ENCODE measurements around the gene LY6G5C. TPM values are rescaled to one million over a fixed set of nuclear protein-coding genes. Genes with fewer than 3 reads are reported as not detected.

The LY6G5C gene
- total and polyA plus RNA-seq, 2 donors (not counting 1 experiment from before 2014, with no cell fraction given), result 0.76 to 3.4 TPM

GRCh38 chr6:31663961-31664789 is 16.7 kb downstream of the LY6G5C start:
- CTCF ChIA-PET, result interaction anchor here (1.0 to 1.9 kb wide), 7 partner anchors 11 to 118 kb away, joined by 3 to 9 read pairs (median 3); partner anchors contain the start of genes ATP6V1G2 and BAG6
- peaks cover 34 to 56% of the 10 kb centered on the region in 2 donors for H3K4me1 ChIP-seq (ENCODE audit: control insufficient read depth in 2 of 2, insufficient read depth in 2 of 2, low read length in 2 of 2)
- peaks cover 19% of the 10 kb centered on the region for H4K20me1 ChIP-seq (ENCODE audit: control insufficient read depth, insufficient read depth, low read length, poor library complexity, severe bottlenecking)
- no peak for ATAC-seq (ENCODE audit: low read depth)
- H3K36me3 ChIP-seq (replicated peaks in 1 of 2; ENCODE audit: control extremely low read depth in 1 of 2, control insufficient read depth in 1 of 2, extremely low read depth in 1 of 2, insufficient read depth in 2 of 2, low read length in 1 of 2), result peaks cover 12 to 47% of the 10 kb centered on the region in 2 experiments
- peaks cover 87% of the 10 kb centered on the region for H3K79me2 ChIP-seq (ENCODE audit: control insufficient read depth, insufficient read depth, low read length)
- TF ChIP-seq EZH2 (IDR thresholded peaks at IDR 0.05; ENCODE audit: borderline replicate concordance, insufficient read depth, low read depth, low read length, poor library complexity, severe bottlenecking), result no peak
- TF ChIP-seq CTCF (IDR thresholded peaks at IDR 0.05), result no peak
- Mint-ChIP-seq H3K27me3 (no peaks in the 10 kb centered on the region), H3K9me3 (ENCODE audit: insufficient read depth) (no peaks in the 10 kb centered on the region), H3K4me3 (peak overlapping the region; percentile 96), H3K27ac (peak overlapping the region; percentile 100), H3K4me1 (peaks cover 64% of the 10 kb centered on the region)
- H3K9me3 ChIP-seq (ENCODE audit: control extremely low read depth in 1 of 3, control insufficient read depth in 2 of 3, insufficient read depth in 1 of 3, low read length in 2 of 3), result no peaks in the 10 kb centered on the region
- peak overlapping the region; percentile 72 for H2AFZ ChIP-seq (ENCODE audit: insufficient read depth, low read depth, low read length, poor library complexity, severe bottlenecking)
- H3K4me2 ChIP-seq (replicated peaks; ENCODE audit: low read depth, low read length, poor library complexity, severe bottlenecking), result peak overlapping the region; percentile 90
- DNase-seq, result peak; percentile 30
- H3K27me3 ChIP-seq (replicated peaks in 1 of 4; ENCODE audit: control extremely low read depth in 1 of 4, control insufficient read depth in 3 of 4, insufficient read depth in 4 of 4, low read length in 3 of 4), result no peaks in the 10 kb centered on the region
- peak overlapping the region; percentile 96 to 98 for H3K27ac ChIP-seq (ENCODE audit: low read length in 2 of 2)
- intact Hi-C loops (cut with micrococcal nuclease), result no loop called here
- 46% methylated on average over 13 of the region's 17 CpGs for WGBS (ENCODE audit: insufficient coverage)
- H3K9ac ChIP-seq (ENCODE audit: low read length), result peak overlapping the region; percentile 89
- POLR2A ChIA-PET, result interaction anchor here (0.6 to 5.9 kb wide), 8 partner anchors 9 to 1306 kb away, joined by 3 to 57 read pairs (median 4); partner anchors contain the start of genes BAG6, DDX39B and NEU1
- peak overlapping the region; percentile 58 to 98 (median 85) for H3K4me3 ChIP-seq (ENCODE audit: control extremely low read depth in 1 of 5, extremely low read depth in 1 of 5, insufficient read depth in 1 of 5, low read depth in 2 of 5, low read length in 4 of 5)

Data from B cell (primary cell).